Measurements from ENCODE around the gene RABEP1.
A peak's percentile ranks its signal among the peaks of the same experiment; 100 is the strongest.

The RABEP1 gene

GRCh38 chr17:5408186-5408585 lies 126.1 kb downstream of the RABEP1 start:
- no peak overlapping the region for H3K4me3 ChIP-seq (ENCODE audit: low read length)
- no peak for TF ChIP-seq CTCF (conservative IDR thresholded peaks at IDR 0.05; ENCODE audit: low read depth, low read length)
- DNase-seq (ENCODE audit: low read depth), result no peak

- TF ChIP-seq CTCF (conservative IDR thresholded peaks at IDR 0.05; ENCODE audit: low read depth, low read length), result no peak
- no peak overlapping the region for H3K4me3 ChIP-seq (ENCODE audit: low read length)
- DNase-seq (ENCODE audit: low read depth), result no peak
These were observed 128.6 kb downstream of the RABEP1 start for GRCh38 chr17:5410594-5411272.

GRCh38 chr17:5413682-5414081 lies 131.6 kb downstream of the RABEP1 start:
- no peak for DNase-seq (ENCODE audit: low read depth)
- no peak overlapping the region for H3K4me3 ChIP-seq (ENCODE audit: low read length)
- no peak for TF ChIP-seq CTCF (conservative IDR thresholded peaks at IDR 0.05; ENCODE audit: low read depth, low read length)

- no peak overlapping the region for H3K4me3 ChIP-seq (ENCODE audit: low read length)
- TF ChIP-seq CTCF (conservative IDR thresholded peaks at IDR 0.05; ENCODE audit: low read depth, low read length), result no peak
- no peak for DNase-seq (ENCODE audit: low read depth)
These were observed 134.8 kb downstream of the RABEP1 start for GRCh38 chr17:5416901-5417300.

GRCh38 chr17:5418858-5419355 lies 136.8 kb downstream of the RABEP1 start:
- DNase-seq (ENCODE audit: low read depth), result no peak
- H3K4me3 ChIP-seq (ENCODE audit: low read length), result peak overlapping the region; percentile 92
- no peak for TF ChIP-seq CTCF (conservative IDR thresholded peaks at IDR 0.05; ENCODE audit: low read depth, low read length)

GRCh38 chr17:5419356-5419958 lies 137.4 kb downstream of the RABEP1 start, which contains the start of gene NUP88:
Gene NUP88 (minus strand): TSS chr17:5419662. CDS start chr17:5419650, 12 bp downstream.
- H3K4me3 ChIP-seq (ENCODE audit: low read length), result peak within 1 kb of the TSS; percentile 92
- no peak for TF ChIP-seq CTCF (conservative IDR thresholded peaks at IDR 0.05; ENCODE audit: low read depth, low read length)
- peak; percentile 94 for DNase-seq (ENCODE audit: low read depth)

Measured in retinal pigment epithelial cell (primary cell).